CD4-positive, alpha-beta T cell treated with Interferon gamma for 1 hour (primary cell): Measurements from ENCODE around the gene AHNAK2.

Source experiments
- DNase-seq: peaks from one replicate; pipeline ENCODE4 v3.0.0-alpha.2; 2020

Gene AHNAK2

DNA sequence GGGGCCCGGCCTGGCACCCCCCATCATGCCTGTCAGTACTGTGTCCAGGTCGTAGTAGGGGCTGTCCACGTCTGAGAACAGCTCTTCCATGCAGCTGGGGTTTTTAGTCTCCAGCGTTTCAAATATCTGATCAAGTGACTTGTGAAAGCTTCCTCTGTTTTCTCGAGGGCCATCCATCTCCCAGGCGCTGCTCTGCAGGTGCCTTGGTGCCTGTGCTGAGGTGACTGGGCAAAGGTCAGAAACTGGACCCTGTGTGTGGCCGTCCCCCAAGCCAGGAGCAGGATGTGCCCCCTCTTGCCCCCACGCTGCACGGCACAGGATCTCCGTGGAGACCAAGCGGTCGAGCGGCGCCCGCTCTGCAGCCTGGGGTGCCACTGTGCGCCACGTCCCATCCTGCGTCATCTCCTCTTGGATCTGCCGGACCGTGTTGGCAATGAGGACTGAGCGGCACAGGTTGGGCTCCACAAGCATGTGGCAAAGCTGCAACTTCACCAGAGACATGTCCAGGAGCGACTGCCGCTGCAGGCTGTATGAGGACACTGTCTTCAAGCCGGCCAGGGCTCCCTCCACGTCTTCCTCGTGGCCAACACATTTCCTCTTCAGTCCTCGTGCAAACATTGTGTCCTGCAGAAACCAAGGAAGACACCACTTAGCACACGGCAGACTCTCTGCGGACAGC is 33.3 kb upstream of the AHNAK2 start:
- DNase-seq: no peak

DNA sequence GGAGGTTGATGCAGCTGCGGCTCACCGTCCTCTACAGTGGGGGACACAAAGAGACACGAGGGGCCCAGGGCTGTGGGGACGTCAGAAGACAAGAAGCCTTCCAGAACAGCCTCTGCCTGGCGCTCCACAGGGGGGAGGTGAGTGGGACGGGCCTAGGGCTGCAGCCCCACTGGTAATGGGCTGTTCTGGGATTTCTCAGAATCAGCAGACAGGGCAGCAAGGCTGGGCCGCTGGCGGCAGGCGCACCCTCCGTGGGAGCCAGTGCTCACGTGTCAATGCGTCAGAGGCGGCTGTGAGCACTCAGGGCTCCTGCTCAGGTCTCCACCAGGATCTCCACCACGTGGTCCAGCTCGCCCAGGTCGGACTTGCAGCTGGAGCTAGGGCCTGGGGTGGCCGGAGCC is 32.7 kb upstream of the AHNAK2 start:
- DNase-seq: no peak

DNA sequence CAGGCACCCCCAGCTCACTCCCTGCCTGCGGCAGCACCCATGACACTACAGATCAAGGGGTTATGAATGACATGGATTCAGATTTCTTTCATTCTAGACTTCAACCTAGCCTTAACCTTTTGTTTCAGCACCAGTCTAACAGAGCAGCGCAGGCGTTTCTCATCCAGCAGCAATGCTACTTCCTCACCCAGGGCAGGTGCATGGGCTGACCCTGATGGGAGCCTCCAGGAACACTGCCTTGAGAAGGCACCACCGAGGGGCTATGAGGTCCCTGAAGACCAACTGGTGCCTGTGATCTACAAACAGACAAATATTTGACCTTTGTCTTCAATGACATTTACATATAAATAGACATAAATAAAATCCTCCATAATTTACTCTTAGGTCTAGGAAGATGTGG is 31.9 kb upstream of the AHNAK2 start:
- no peak for DNase-seq

DNA sequence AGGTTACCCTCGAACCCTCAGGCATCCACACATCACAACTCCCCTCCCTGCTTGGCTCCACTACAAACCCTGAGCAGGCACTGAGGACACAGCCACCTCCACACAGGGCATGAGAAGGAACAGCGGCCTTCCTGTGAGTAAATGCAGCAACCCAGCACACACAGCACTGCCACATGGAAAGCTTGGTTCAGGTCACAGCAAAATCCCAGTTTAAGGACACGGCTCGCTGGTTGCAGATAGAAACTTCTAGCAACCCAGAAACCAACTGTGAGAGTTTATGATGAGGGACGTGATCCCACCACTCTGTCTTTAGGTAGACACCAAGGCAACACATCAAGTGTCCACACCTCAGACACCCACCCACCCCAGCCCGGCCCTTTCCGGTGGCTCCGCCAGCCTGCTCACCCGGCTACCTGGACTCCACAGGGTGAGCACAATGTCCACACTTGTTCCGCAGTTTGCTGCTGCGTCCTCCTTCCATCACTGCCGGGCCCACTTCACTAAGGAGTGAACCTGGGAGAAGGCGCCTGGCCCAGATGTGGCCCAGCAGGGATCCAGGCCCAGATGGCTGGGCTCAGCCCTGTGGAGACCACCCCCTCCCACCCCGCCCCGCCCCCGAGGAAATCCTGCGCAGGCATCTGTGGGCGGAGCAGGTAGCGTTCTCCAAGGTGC is 29.6 kb upstream of the AHNAK2 start:
- no peak for DNase-seq

DNA sequence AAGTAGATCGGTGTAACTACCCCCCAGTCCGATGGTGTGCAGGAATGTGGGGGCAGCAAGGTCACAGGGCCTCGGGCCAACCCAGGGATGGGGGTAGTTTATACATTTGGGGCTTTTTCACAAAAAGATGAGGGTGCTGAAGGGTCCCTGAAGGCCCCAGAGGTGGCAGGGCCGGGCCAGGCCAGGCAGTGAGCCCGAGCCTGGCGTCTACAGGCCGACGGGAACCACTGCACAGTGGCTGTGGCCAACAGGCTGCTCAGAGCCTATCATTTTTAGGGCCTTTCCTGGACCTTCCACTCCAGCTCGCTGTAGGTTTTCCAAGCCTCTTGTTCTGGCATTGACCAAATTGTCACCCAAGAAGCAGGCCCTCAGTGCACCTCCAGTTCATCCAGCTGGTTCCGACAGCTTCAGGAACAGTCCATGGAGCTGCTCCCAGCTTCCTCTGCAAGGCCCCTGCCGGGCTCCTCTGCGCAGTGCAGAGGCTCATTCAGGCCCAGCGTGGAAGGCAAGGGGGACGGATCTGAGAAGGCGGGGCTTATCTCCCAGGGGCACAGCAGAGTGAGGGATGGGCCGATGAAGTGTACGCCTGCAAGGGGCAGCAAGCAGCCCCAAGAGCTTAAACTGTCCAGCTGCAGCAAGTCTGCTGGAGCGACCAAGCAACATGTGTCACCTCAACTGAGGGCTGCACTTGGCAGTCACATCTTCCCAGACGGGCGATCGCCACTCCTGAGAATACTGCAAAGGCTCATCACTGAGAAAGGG is 28.8 kb upstream of the AHNAK2 start:
- no peak for DNase-seq

DNA sequence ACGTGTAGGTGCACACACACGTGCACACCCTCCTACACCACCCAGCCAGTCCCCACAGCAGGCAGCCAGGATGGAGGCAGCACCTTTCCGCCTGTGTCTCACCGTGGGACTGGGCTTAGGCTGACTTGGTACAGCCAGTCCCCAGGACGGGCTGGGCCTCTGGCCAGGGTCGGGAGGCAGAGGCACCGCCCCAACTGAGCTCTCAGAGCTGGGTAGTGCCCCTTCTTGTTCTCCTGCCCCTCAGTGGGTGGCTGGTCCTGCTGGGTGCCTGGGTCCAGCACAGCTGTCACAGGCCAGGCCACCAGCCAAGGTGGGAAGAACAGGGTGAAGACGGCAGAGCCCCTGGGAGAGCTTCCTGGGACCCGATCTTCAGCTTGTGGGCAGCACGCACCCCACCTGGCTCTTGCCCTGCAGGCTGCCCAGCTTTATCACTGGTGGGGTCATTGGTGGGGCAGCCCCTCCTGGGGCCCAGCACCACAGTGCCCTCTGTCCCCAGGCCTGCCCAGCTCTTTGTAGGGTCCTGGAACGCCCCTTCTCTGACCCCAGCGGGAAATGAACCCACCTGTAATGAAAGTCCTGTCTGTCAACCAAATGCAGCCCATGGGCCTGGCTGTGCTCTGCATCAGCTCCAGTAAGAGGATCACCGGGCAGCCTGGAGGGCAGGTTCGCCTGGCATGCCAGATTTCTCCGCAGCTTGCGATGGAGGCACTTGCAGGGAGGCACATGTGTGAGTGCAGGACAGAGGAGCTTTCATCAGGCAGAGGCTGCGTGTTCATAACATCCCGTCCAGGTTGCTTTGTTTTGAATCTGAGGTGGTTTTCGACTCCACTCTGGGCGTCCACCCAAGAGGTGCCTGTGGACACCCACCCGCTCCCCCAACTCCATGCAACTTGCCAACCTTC is 28.0 kb upstream of the AHNAK2 start:
- no peak for DNase-seq

DNA sequence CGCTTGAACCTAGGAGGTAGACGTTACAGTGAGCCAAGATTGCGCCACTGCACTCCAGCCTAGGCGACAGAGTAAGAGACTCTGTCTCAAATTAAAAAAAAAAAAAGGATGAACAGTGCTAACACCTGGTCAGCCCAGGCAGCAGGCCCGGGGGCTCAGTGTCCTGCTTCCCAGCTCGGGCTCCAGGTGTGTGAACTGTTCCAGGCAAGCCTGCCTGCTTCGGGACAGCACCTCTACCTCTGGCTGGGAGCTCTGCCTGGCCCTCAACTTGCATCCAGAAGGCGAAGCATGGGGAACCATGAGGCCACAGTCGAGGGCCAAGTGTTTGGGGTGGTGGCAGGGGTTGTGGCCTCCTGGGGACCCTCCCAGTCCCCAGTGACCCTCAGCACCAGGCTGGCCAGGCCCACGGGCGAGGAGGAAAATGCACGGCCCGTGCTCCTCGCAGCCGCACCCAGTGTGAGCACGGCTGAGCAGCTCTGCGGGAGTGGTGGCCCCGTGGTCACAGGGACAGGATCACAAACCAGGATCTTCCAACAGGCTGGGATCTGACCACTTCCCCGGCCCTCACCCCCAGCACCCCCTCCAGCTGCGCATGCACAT is 27.3 kb upstream of the AHNAK2 start:
- no peak for DNase-seq

DNA sequence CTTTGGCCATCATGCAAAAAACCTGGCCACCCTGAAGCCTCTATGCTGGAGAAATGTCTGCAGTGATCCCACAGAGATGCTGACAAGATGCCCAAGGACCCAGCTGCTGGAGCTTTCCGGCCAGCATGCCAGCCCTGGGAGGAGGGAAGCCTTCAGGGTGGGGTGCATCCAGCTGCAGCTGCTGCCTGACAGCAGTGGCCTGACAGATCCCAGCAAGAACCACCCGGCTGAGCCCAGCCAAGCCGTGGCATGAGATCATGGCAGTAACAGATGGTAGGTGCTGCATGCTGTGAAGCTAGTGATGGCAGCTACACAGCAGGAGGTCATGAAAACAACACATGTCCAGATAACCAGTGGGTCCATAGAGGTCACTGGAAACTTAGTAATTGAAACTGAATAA is 21.2 kb upstream of the AHNAK2 start:
- no peak for DNase-seq

DNA sequence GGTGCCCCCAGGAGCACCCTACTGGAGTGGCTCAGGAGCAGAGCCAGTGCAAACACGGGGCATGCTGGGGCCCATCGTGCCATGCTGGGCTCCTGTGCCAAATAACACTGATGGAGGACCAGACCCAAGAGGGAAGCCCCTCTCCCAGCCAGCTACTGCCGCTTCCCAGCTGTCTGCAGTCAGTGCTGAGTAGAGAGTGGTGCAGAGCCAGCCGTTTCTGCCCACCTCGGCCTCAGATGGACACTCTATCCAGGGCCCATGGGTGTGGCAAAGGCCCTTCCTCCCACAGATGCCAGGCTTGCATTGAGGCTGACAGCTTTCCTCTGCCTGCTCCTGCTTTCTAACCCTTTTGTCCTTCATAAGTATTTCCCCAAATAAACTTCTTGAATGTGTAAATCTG is 20.6 kb upstream of the AHNAK2 start:
- no peak for DNase-seq

DNA sequence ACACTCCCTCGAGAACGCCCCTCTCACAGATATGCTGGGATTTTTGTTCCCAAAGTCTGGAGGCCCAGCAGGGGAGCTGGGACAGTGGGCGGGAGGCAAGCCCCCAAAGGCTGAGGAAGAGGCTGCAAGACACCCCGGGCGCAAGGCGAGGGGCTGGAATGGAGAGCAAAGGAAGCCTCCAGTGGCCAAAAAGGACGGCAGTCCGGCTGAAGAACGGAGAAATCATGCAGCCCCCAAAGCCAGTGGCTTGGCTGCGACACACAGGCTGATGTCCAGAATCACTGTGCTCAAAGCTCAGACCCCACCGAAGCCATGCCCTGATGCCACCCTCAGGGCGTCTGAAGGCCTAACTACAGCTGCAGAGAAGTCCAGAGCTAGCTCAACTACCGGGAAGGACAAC is 18.3 kb upstream of the AHNAK2 start:
- DNase-seq: no peak

DNA sequence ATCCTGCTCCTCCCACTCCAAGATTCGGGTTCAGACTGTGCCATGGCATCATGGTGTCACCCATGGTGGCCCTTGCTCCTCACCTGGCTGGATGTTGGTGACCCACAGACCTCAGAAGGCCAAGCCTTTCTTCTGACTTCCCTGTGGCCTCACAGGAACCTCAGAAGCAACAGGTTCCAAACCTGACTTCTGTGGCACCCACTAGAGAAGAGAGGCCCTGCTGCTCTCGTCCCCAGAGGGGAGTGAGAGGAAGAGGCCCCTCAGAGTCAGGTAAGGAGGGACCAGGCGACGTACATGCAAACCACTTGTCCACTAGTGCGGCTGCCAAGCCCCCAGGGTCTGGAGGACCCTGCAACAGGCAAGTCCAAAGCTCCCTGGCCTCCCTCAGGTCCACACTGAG is 17.9 kb upstream of the AHNAK2 start:
- DNase-seq: no peak

DNA sequence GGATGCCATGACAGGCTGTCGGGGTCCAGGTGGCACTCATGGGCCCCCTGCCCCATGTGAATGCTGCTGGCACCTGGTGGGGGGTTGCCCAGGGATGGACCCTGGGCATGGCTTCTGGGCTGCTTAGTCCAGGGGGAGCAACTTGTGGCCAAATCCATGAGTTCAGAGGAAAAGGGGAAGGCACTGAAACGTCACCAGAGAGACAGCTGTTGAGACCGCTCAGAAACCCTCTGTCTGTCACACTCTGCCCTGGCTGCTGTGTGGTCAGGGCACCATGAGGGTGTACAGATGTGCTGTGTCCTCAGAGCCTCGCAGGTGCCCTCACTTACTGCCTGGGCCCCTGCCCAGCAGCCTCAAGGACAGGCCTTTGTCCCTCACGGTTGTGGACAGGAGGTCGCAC is 16.8 kb upstream of the AHNAK2 start:
- DNase-seq: no peak

DNA sequence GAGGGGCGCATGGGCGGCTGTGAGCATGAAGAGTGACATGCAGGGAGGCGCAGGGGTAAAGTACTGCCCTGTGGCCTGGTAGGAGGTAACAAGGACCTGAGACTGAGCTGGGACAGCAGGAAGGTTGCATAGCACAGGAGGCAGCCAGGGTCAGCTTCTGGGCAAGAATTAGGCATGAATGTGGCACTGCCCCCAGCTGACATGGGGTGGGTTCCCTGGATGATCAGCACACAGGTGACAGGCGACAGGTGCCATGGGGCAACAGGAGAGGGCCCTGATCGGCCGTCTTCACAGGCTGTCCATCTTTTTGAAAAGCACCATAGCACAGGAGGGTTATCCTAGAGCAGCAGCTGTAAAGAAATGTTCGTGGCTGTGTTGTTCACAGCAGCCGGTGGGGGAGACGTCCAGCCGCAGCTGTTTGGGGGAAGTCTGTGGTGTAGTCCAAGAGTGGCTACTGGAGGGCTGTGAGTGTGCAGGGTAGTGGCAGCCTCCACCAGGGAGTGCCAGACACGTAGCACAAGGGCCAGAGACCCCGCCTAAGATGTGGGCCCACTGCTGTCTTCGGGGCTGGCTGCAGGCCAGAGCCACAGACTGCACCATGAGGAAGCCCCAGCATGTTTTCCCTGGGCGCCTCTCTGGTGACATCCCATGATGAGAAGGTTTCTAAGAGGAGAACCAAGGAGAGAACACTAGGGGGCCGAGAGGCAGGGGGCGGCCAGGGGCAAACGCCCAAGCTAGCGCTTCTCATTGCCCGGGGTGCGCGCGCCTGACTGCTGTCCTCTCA is 15.8 kb upstream of the AHNAK2 start:
- no peak for DNase-seq

DNA sequence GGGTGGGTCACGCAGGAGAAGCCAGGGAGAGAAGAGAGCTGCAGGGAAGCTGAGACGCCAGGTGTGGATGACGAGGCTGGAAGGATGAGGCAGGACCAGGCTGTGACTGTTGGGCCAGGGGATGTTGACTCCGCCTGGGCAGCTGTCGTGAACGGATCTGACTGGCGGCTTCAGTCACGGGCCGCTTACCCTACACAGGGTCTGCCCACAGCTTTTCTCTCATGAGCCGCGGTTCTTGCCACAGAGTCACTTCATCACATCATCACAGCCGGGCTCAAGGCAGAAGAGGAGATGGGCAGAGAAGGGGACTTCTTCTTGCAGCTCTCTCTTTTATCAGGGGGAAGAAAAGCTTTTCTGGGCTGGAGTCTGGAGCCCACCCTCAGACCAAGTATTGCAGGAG is 15.1 kb upstream of the AHNAK2 start:
- no peak for DNase-seq

DNA sequence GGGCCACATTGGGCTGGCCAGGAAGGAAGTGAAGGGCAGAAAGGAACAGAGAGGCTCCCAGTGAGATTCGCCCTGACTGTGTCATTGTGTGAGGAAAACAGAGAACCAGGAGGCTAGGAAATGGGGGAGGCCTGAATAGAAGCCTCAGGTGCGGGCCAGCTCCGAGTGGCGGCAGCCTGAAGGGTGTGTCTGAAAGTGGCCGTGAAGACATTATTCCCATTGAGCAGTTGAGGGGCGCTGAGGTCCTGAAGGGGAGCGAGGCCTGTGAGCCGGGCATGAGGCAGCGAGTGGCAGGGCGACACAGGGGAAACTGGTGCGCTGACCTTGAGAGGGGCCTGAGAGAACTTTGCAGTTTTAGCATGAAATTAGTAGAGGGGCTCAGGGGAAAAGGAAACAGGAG is 14.3 kb upstream of the AHNAK2 start:
- no peak for DNase-seq

DNA sequence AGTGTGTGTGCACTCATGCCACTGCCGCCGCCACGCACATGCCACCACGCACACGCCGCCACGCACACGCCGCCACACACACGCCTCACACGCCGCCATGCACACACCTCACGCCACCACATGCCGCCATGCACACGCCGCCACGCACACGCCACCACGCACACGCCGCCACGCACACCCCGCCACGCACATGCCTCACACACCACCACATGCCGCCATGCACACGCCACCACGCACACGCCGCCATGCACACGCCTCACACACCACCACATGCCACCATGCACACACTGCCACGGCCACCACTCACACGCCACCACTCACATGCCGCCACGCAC is 13.7 kb upstream of the AHNAK2 start:
- DNase-seq: no peak

DNA sequence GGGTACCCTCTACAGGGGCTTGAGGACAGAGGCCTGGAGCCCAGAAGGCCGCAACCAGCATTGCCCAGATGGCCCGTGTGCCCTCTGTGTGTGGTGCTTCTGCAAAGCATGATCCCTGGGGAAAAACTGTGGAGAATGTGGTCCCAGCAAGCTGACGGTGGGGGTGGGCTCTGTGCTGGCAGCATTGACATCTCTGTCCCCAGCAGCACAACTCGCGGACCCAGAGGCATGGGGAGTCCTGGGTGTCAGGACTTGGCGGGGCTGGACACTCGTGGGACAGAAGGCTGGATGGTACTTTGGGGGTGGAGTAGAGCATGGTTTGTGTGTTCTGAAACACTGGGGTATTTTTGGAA is 11.8 kb upstream of the AHNAK2 start:
- no peak for DNase-seq

DNA sequence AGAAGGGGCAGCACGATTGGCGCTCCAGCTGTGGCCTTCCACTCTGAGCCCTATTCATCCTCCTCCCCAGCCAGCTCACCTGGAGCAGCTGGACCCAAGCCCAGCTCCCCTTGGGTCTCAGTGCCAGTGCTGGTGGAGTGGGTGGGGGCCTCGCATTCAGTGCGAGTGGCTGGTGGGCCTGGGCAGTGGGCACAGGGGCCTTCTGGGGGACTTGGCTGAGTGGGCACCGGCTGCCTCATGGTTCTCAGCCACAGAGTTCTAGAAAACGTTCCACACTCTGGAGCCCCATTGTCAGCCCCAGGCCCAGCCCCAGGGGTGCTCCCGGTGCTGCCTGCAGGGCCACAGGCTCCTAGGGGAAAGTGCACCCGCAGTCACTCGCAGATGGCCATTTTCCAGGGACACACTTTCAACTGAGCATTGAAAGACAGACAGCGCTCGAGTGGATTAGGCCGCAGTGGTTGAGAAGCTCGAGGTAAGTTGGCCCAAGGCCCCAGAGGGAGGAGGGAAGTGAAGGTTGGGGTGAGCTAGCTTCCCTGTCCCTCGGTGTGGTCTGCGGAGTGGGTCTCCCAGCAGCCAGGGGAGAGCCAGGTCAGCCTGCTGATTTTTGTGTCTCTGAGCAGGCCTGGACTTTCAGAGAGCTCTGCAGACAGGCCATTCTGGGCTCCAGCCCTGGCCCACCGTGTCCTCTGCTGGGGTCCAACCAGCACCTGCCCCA is 11.2 kb upstream of the AHNAK2 start:
- no peak for DNase-seq

DNA sequence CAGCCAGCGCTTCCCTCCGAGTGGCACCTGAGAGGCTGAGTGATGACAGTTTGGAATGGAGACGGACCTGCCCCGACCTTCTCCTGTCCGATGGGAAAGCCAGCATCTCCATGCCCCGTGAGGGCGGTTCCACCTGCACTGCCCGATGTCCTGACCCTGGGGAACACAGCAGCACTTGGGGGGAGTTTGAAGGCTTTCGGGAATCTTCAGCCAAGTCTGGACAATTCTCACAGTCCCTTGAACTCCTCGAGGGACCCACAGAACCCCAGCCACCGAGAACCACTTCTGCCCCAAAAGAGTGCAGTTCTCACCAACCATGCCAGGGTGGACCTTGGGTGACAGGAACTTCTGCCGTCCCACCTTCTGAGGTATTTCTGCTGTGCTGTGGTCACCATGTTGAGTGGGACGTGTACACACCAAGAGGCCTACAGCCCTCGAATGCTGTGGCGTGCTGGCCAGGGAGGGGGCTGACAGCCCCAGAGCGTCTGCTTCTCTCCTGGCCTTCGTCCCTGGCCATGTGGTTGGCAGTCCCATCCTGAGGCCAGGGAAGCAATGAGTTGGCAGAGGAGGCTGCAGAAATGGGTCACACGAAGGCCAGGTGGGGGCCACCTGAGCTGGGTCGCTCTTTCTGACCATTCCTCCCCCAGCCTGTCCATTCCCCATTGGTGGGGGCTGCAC is 8.5 kb upstream of the AHNAK2 start:
- DNase-seq: no peak

DNA sequence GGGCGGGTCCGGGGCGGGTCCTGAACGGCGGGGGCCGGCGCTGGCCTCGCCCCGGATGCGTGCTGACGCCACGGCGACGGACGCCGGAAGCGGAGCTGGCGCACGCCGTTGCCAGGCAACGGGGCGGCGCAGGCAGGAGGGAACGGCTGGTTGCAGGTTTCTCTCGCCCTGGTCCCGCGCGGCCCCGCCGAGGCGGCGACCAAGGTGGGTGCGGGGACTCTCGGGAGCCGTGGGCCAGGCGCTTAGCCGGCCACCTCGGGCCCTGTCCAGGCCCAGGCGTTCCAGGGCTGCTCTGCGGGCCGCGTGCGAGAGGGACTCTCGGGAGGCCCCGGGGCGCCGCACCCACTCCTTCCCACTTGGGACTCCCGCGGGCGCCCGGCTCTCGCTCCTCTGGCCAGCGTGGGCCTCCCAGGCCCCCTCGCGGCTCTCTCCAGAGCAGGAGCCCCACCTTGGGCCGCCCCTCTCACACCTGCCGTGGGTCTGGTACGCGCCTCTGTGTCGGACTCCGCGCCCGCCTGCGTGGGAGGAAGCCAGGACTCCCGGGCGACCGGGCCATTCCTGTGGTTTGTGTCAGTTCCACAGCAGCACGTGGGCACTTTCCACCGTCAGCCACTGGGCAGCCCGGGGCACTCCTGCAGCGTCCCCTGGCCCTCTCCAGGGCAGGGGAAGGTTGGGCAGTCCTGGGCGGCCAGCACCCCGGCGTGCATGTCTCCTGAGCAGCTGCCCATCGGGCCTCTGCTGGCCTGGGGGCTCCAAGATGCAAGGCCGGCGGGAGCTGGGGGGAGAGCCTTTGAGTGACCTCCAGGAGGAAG is 7.7 kb upstream of the AHNAK2 start, which contains the start of gene CLBA1:
CLBA1 (plus strand) TSS at position 114 of the 812 bp plus-strand sequence; CDS start at position 758, 644 bp downstream.
- peak; percentile 93 for DNase-seq
